HCT116 (cell line): ENCODE results near the gene VEPH1. TPM values are rescaled to one million over a fixed set of nuclear protein-coding genes. Genes with fewer than 3 reads are reported as not detected.

ENCODE experiments used
- ATAC-seq: fragments of 200-7000 bp; cut with Tn5 transposase; 2 replicates; pipeline ENCODE4 v1.9.1; 2020; ENCODE audit warnings: mild to moderate bottlenecking, moderate library complexity
- BruUV-seq: library from RNA; stranded (reverse); fragments of 400-500 nt; replicated peaks from 2 replicates; lab custom pipeline; 2021; lab: Mats Ljungman, UMichigan
- CTCF ChIA-PET: fragments of 300-600 bp; sonication (Branson Sonifier 250); formaldehyde crosslinking; loops from one replicate; lab custom pipeline; 2021; ENCODE audit warnings: antibody characterized with exemption; lab: Charles Lee
- POLR2A ChIA-PET: fragments of 300-600, 350-600 bp; sonication (Branson Sonifier 250); formaldehyde crosslinking; loops from one replicate; lab custom pipeline; 2021; ENCODE audit warnings: antibody characterized with exemption; lab: Charles Lee
- RAD21 ChIA-PET, 2 experiments: fragments of 300-600 bp; sonication (Branson Sonifier 250); formaldehyde crosslinking; loops; one replicate each; lab custom pipeline; 2023; ENCODE audit warnings: low total read pairs in 2 of 2; ENCODE audit not compliant: uncharacterized antibody in 2 of 2, unreplicated experiment in 2 of 2, low non-redundant PET in 1 of 2; lab: Charles Lee
- DNase-seq: peaks from one replicate; pipeline ENCODE4 v3.0.0-alpha.2; 2010; ENCODE audit warnings: low read depth, low spot score
- H2AFZ ChIP-seq: fragments of 200-600 bp; shearing (Covaris generic), sonication (generic); 2 replicates; pipeline ENCODE4 v1.6.1; 2017; ENCODE audit warnings: low read depth, mixed run types, mixed read lengths, antibody characterized with exemption, low read length; ENCODE audit not compliant: poor library complexity, severe bottlenecking
- H3K27ac ChIP-seq: 2 replicates; pipeline ENCODE4 v1.5.1; 2012; ENCODE audit warnings: low read depth, low read length
- H3K27me3 ChIP-seq: fragments of 200-600 bp; sonication (generic); 2 replicates; pipeline ENCODE4 v1.6.1; 2016; ENCODE audit warnings: mixed run types, low read length, mixed read lengths; ENCODE audit not compliant: insufficient read depth
- H3K36me3 ChIP-seq, 2 experiments: fragments of 200-500 bp in 1 of 2; fragments of 200-600 bp in 1 of 2; sonication (Bioruptor generic) in 1 of 2; sonication (generic) in 1 of 2; 2 replicates each; pipeline versions ENCODE4 v1.5.1 to v1.6.1; 2014 to 2016; ENCODE audit warnings: low read length in 2 of 2, inconsistent platforms in 1 of 2, mixed read lengths in 1 of 2, mixed run types in 1 of 2; ENCODE audit not compliant: insufficient read depth in 2 of 2, control insufficient read depth in 1 of 2
- H3K4me1 ChIP-seq, 2 experiments: fragments of 200-600 bp in 1 of 2; sonication (generic) in 1 of 2; 2 replicates each; pipeline versions ENCODE4 v1.5.1 to v1.6.1; 2012 to 2017; ENCODE audit warnings: low read length in 2 of 2, inconsistent platforms in 1 of 2, mild to moderate bottlenecking in 1 of 2, mixed read lengths in 1 of 2, mixed run types in 1 of 2, moderate library complexity in 1 of 2; ENCODE audit not compliant: insufficient read depth in 2 of 2, control insufficient read depth in 1 of 2
- H3K4me2 ChIP-seq: fragments of 200-600 bp; sonication (generic); 2 replicates; pipeline ENCODE4 v1.6.1; 2017; ENCODE audit warnings: mixed run types, low read length, mixed read lengths
- H3K4me3 ChIP-seq, 2 experiments: fragments of 200-600 bp in 1 of 2; sonication (generic) in 1 of 2; replicated peaks in 1 of 2; 2 replicates each; pipeline ENCODE4 v1.5.1; 2011 to 2016; ENCODE audit warnings: low read length in 2 of 2, control low read depth in 1 of 2, low read depth in 1 of 2, mild to moderate bottlenecking in 1 of 2, mixed read lengths in 1 of 2, mixed run types in 1 of 2
- H3K79me2 ChIP-seq: fragments of 200-600 bp; sonication (generic); 2 replicates; pipeline ENCODE4 v1.6.1; 2017; ENCODE audit warnings: mild to moderate bottlenecking, mixed run types, low read length, moderate library complexity, mixed read lengths; ENCODE audit not compliant: insufficient read depth
- H3K9ac ChIP-seq: fragments of 200-600 bp; sonication (generic); 2 replicates; pipeline ENCODE4 v1.6.1; 2016; ENCODE audit warnings: low read length, mixed read lengths
- H3K9me2 ChIP-seq: fragments of 200-600 bp; sonication (generic), shearing (Covaris generic); 2 replicates; pipeline ENCODE4 v1.6.1; 2017; ENCODE audit warnings: mixed run types, mild to moderate bottlenecking, moderate library complexity; ENCODE audit not compliant: insufficient read depth
- H3K9me3 ChIP-seq, 2 experiments: fragments of 200-500 bp in 1 of 2; fragments of 200-600 bp in 1 of 2; sonication (Bioruptor generic) in 1 of 2; sonication (generic) in 1 of 2; 2 replicates each; pipeline ENCODE4 v1.6.1; 2014 to 2017; ENCODE audit warnings: low read length in 2 of 2, mixed read lengths in 2 of 2, inconsistent platforms in 1 of 2, low read depth in 1 of 2, mild to moderate bottlenecking in 1 of 2, mixed run types in 1 of 2, moderate library complexity in 1 of 2; ENCODE audit not compliant: control insufficient read depth in 1 of 2, insufficient read depth in 1 of 2
- H4K20me1 ChIP-seq: fragments of 200-600 bp; sonication (generic), shearing (Covaris generic); 2 replicates; pipeline ENCODE4 v1.6.1; 2017; ENCODE audit warnings: mixed run types, mild to moderate bottlenecking, moderate library complexity; ENCODE audit not compliant: insufficient read depth
- CBX3 ChIP-seq: IDR thresholded peaks from 2 replicates; pipeline ENCODE4 v1.6.1; 2012; ENCODE audit warnings: low read depth
- CEBPB ChIP-seq: IDR thresholded peaks from 2 replicates; pipeline ENCODE4 v1.6.1; 2012; ENCODE audit warnings: low read depth
- EGR1 ChIP-seq: IDR thresholded peaks from 2 replicates; pipeline ENCODE4 v1.6.1; 2012; ENCODE audit warnings: low read depth
- ELF1 ChIP-seq: IDR thresholded peaks from 2 replicates; pipeline ENCODE4 v1.6.1; 2012; ENCODE audit warnings: low read depth, borderline replicate concordance
- EZH2 ChIP-seq: fragments of 200-600 bp; sonication (generic); IDR thresholded peaks from 2 replicates; pipeline ENCODE4 v1.6.1; 2017; ENCODE audit warnings: antibody characterized with exemption, mixed run types
- JUND ChIP-seq: IDR thresholded peaks from 2 replicates; pipeline ENCODE4 v1.6.1; 2012
- POLR2AphosphoS5 ChIP-seq: IDR thresholded peaks from 2 replicates; pipeline ENCODE4 v1.6.1; 2011; ENCODE audit warnings: mild to moderate bottlenecking, low read depth, low read length, moderate library complexity
- RAD21 ChIP-seq: IDR thresholded peaks from 2 replicates; pipeline ENCODE4 v1.6.1; 2012; ENCODE audit warnings: low read depth, mild to moderate bottlenecking
- REST ChIP-seq: IDR thresholded peaks from 2 replicates; pipeline ENCODE4 v1.6.1; 2012; ENCODE audit warnings: low read depth
- SIN3A ChIP-seq: IDR thresholded peaks from 2 replicates; pipeline ENCODE4 v1.6.1; 2012; ENCODE audit warnings: low read depth
- TCF7L2 ChIP-seq: IDR thresholded peaks from 2 replicates; pipeline ENCODE4 v1.7.0; 2011; ENCODE audit warnings: borderline replicate concordance, inconsistent platforms; ENCODE audit not compliant: insufficient read depth, insufficient read length; ENCODE audit errors: extremely low read depth
- YY1 ChIP-seq: IDR thresholded peaks from 2 replicates; pipeline ENCODE4 v1.6.1; 2011; ENCODE audit warnings: low read length, low read depth, moderate library complexity, mild to moderate bottlenecking; ENCODE audit not compliant: insufficient replicate concordance; ENCODE audit errors: extremely low read depth
- ZBTB33 ChIP-seq: IDR thresholded peaks from 2 replicates; pipeline ENCODE4 v1.6.1; 2011; ENCODE audit warnings: mild to moderate bottlenecking, low read length, moderate library complexity; ENCODE audit not compliant: insufficient replicate concordance; ENCODE audit errors: extremely low read depth
- ZFX ChIP-seq: fragments of 450-650 bp; IDR thresholded peaks from 2 replicates; pipeline ENCODE4 v1.6.1; 2017
- intact Hi-C: fragments of 100-400 bp; cut with micrococcal nuclease; formaldehyde crosslinking; loops from 2 replicates; pipeline ENCODE4 v1.10.0; 2022
- total RNA-seq: library from RNA; stranded (reverse); gene quantifications from one replicate; pipeline ENCODE4 v1.2.1, GENCODE V29; 2021; ENCODE audit not compliant: unreplicated experiment

VEPH1 gene
- total RNA-seq, 1 experiment from 2014 or later: 4.9 TPM

GRCh38 chr3:157464321-157464720 is 38.9 kb downstream of the VEPH1 start:
- no peaks in the 10 kb centered on the region for H3K9me3 ChIP-seq
- H3K9ac ChIP-seq: no peak overlapping the region
- H3K27me3 ChIP-seq: no peaks in the 10 kb centered on the region
- no peaks in the 10 kb centered on the region for H3K79me2 ChIP-seq
- no peaks in the 10 kb centered on the region for H3K9me2 ChIP-seq
- ChIA-PET RAD21 (no interaction called here), CTCF (no interaction called here), POLR2A (no interaction called here)
- no peak for ATAC-seq
- no peak overlapping the region for H2AFZ ChIP-seq
- no peaks in the 10 kb centered on the region for H3K36me3 ChIP-seq
- TF ChIP-seq ZBTB33 (no peak), SIN3A (no peak)
- DNase-seq: no peak
- H3K4me2 ChIP-seq: no peak overlapping the region
- H3K4me3 ChIP-seq: no peak overlapping the region
- no peak overlapping the region for H3K27ac ChIP-seq
- intact Hi-C loops: no loop called here
- H3K4me1 ChIP-seq: no peaks in the 10 kb centered on the region
- no peaks in the 10 kb centered on the region for H4K20me1 ChIP-seq
- no TSS peak for BruUV-seq

- no peak overlapping the region for H2AFZ ChIP-seq
- no peaks in the 10 kb centered on the region for H4K20me1 ChIP-seq
- H3K36me3 ChIP-seq: no peaks in the 10 kb centered on the region
- no TSS peak for BruUV-seq
- ChIA-PET CTCF (no interaction called here), RAD21 (no interaction called here), POLR2A (no interaction called here)
- H3K4me2 ChIP-seq: no peak overlapping the region
- H3K4me1 ChIP-seq: no peaks in the 10 kb centered on the region
- H3K27me3 ChIP-seq: no peaks in the 10 kb centered on the region
- no peak overlapping the region for H3K27ac ChIP-seq
- no peak overlapping the region for H3K9ac ChIP-seq
- H3K79me2 ChIP-seq: no peaks in the 10 kb centered on the region
- ATAC-seq (no peak), DNase-seq (no peak)
- no peaks in the 10 kb centered on the region for H3K9me3 ChIP-seq
- H3K9me2 ChIP-seq: no peaks in the 10 kb centered on the region
- no peak overlapping the region for H3K4me3 ChIP-seq
- intact Hi-C loops: no loop called here
- TF ChIP-seq ZBTB33 (no peak), ELF1 (no peak), ZFX (no peak), YY1 (no peak), EGR1 (no peak), EZH2 (no peak), CEBPB (no peak), CBX3 (no peak), TCF7L2 (no peak), REST (no peak), JUND (no peak), POLR2AphosphoS5 (no peak), RAD21 (no peak)
Measured at GRCh38 chr3:157463816-157464215, 39.4 kb downstream of the VEPH1 start.
